T47D (cell line): ENCODE data around the gene UMPS.
"Not testable (repeated sequence)": the region's sequence is repeated elsewhere in the genome, so short reads cannot be mapped to it uniquely, and the experiment has no call there.

Experiments
- DNase-seq, 2 experiments: peaks; one replicate each; pipeline versions ENCODE4 v3.0.0 to v3.0.0-alpha.2; 2011 to 2012; ENCODE audit warnings: low read depth in 1 of 2, low spot score in 1 of 2
- JUND ChIP-seq: IDR thresholded peaks from 2 replicates; pipeline ENCODE4 v1.6.1; 2012; ENCODE audit warnings: low read depth
- in situ Hi-C: cut with HindIII; loops from 2 replicates; pipeline ENCODE4 v1.10.0; 2016; ENCODE audit warnings: low sequenced_read_pairs, low pct_unique_long_range_greater_than_20kb

UMPS gene

GRCh38 chr3:124731760-124732159, 1.5 kb downstream of the UMPS start:
- no peak for DNase-seq
- in situ Hi-C loops, result no loop called here
- TF ChIP-seq JUND, result no peak

DNA sequence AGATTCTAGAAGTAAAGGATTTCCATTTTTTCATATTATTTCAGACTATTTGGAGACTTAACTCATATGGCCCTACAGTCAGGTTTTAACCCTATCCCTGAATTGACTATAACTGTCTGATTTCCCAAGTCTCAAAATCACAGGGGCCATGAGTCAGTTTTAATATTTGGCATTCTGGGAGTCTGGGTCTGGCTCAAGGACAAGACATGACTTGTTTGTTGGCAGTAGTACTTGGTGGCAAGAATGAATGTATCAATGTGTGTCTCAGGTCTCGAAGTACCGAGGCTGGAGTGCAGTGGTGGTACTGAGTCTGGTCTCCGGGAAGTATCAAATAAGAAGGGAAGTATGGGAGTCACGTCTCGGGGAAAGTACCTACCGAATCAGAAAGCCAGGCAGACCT, 10.8 kb downstream of the UMPS start:
- TF ChIP-seq JUND, result no peak
- in situ Hi-C loops, result no loop called here
- DNase-seq, result no peak

GRCh38 chr3:124745756-124746155, 15.5 kb downstream of the UMPS start:
- DNase-seq, result no peak
- in situ Hi-C loops, result no loop called here
- TF ChIP-seq JUND, result no peak

DNA sequence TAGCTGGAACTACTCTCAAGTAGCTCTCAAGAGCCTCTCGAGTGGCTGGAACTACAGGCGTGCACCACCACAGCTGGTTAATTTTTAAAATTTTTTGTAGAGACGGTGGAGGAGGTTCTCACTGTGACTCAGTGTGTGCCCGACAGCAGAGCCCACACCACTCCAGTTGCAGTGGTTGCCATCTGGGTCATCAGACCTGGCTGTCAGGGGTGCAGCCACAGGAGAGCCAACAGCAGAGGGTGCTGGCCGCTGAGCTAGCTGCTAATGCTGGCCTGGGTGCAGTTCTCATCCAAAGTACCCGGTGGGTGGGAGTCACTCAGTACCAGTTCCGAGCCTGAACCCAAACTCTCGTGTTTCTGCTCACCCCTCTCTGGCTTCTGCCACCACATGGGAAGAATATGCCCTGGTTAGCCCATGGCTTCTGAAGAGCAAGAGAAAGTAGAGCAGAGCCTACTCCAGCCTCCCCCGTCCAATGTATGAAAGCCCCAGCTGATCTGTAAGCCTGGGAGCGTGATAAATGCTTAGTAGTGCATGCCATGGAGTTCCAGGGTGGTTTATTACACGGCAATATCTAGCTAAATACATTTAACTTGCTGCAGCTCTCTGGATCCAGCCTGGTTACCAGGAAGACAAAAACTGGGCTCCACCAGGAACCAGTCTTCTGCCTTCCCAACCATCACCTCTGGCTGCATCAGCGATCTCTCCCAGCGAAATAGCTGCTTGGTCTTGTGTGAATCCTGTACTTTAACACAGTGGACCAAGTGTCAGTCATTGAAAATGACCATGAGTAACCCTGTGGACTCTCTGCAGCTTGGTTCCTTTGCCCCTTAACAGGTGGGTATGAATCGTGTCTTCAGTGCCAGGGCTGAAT, 17.1 kb downstream of the UMPS start:
- in situ Hi-C loops, result no loop called here
- TF ChIP-seq JUND, result no peak
- DNase-seq, result no peak

GRCh38 chr3:124748560-124749198, 18.4 kb downstream of the UMPS start:
- no peak for TF ChIP-seq JUND
- in situ Hi-C loops, result no loop called here
- no peak for DNase-seq

DNA sequence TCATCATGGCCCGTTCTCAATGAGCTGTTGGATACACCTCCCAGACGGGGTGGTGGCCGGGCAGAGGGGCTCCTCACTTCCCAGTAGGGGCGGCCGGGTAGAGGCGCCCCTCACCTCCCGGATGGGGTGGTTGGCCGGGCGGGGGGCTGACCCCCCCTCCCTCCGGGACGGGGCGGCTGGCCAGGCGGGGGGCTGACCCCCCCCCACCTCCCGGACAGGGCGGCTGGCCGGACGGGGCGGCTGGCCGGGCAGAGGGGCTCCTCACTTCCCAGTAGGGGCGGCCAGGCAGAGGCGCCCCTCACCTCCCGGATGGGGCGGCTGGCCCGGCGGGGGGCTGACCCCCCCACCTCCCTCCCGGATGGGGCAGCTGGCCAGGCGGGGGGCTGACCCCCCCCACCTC, 19.6 kb downstream of the UMPS start:
- DNase-seq, in situ Hi-C loops: not testable (repeated sequence)

GRCh38 chr3:124751501-124751900, 21.2 kb downstream of the UMPS start:
- no peak for DNase-seq
- in situ Hi-C loops, result no loop called here

GRCh38 chr3:124752051-124752450, 21.8 kb downstream of the UMPS start:
- DNase-seq, result no peak
- no peak for TF ChIP-seq JUND
- in situ Hi-C loops, result no loop called here

More at GRCh38 chr3:124751501-124751900, 21.2 kb downstream of the UMPS start:
- TF ChIP-seq JUND, result no peak

DNA sequence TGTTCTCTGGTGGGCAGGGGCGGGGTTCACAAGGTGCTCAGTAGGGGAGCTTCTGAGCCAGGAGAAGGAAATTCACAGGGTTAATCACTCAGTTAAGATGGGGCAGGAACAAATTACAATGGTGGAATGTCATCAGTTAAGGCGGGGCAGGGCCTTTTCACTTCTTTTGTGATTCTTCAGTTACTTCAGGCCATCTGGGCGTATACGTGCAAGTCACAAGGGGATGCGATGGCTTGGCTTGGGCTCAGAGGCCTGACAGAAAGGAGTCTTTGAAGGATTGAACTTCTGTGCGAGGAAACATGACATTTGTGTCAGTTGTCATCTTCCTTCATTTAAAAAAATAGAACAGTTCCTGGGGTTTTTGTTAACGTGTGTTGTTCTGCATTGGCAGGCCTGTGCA, 27.7 kb downstream of the UMPS start:
- DNase-seq, in situ Hi-C loops: not testable (repeated sequence)

- in situ Hi-C loops, result no loop called here
- DNase-seq, result no peak
- TF ChIP-seq JUND, result no peak
These were observed 28.8 kb downstream of the UMPS start for GRCh38 chr3:124758851-124759635.

- TF ChIP-seq JUND, result no peak
- in situ Hi-C loops, result no loop called here
- no peak for DNase-seq
These were observed 29.6 kb downstream of the UMPS start for GRCh38 chr3:124759666-124760401.

DNA sequence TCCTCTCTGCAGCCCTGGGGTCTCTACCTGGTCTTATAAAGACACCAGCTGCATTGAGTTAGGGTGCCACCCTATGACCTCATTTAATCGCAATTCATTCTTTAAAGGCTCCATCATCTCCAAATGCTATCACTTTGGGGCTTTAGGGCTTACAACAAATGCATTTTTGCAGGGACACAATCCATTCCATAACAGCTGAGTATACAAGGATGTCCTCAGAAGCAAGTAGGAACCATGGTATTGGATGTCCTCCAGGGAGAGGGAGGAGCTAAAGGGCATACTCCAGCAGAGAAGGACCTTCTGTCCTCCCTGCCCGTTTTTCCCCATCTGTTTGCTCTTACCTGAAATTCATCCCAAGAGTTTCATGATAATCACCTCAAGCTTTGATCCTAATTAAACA, 30.3 kb downstream of the UMPS start:
- in situ Hi-C loops, result no loop called here
- DNase-seq, result peak in 1 of 2 experiments; percentile 63
- TF ChIP-seq JUND, result no peak
